ENCODE results near the gene IFT88.

Gene IFT88

DNA sequence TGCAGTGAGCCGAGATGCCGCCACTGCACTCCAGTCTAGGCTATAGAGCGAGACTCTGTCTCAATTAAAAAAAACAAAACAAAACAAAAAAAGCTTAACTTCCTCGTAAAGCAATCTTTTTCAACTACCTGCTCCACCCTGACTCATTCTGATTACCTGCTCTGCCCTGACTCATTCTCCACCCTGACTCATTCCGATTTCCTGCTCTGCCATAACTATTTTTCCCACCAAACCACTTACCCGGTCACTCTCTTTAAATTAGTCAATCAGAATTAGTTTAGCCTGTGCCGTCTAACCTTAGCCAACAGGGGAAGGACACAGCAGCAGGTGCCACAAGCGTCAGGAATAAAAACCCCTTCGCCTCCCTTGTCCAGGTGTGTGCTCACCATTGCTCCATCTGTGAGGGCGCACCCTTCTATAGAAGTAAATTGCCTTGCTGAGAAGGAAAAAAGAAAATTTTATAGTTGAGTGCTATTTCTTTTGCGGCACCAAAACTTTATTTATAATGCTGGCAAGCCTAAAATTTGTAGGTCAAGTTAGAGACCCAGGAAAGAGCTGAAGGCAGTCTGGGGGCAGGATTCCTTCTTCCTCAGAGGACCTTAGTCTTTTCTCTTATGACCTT is 1.7 kb upstream of the IFT88 start:
- no peak for DNase-seq

- DNase-seq: no peak
These were observed 474 bp upstream of the IFT88 start for GRCh38 chr13:20566468-20566897.

DNA sequence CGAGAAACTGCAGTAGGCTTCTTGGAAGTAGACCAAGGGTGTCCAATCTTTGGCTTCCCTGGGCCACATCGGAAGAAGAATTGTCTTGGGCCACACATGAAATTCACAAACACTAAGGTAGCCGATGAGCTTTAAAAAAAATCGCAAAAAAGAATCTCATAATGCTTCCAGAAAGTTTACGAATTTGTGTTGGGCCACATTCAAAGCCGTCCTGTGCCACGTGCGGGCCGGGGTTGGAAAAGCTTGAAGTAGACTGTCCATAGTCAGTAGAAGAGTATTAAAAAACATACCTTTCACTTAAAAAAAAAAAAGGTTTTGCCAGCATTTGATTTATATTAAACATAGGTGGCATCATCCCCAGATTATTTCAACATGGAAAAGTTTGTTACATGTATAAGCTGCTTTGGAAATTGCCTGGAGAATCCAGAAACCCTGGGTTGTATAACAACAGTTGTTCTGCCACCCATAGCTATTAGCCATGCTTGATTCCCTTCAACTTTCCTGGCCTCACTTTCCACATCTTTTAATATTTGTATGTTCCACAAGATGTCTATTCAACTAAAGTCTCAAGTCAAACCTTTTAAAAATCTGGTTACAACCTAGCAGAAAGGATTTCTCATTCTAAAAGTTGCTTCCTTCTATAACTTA is 1.0 kb downstream of the IFT88 start:
- no peak for DNase-seq

GRCh38 chr13:20570517-20570916 is 3.6 kb downstream of the IFT88 start:
- no peak for DNase-seq

- DNase-seq: no peak
These were observed 4.7 kb downstream of the IFT88 start for GRCh38 chr13:20571676-20572075.

DNA sequence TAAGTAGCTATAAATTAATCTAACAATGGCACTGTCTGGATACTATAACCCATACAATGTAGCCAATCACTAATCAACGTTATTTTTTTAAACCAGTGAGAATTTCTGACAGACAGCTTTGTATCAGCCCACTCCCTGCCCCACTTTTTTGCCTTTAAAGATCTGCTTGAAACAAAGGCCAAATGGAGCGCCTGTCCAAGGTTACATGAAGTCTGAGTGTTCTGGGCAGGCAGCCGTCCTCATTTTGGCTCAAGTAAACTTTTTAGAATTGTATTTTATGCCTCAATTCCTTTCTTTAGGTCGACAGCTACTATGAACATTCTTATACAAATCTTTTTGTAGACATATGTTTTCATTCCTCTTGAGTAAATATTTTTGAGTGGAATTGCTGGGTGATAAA is 6.2 kb downstream of the IFT88 start:
- no peak for DNase-seq

GRCh38 chr13:20573636-20574035 is 6.7 kb downstream of the IFT88 start:
- DNase-seq: no peak

GRCh38 chr13:20579191-20579590 is 12.2 kb downstream of the IFT88 start:
- no peak for DNase-seq

- DNase-seq: no peak
These were observed 13.3 kb downstream of the IFT88 start for GRCh38 chr13:20580257-20580656.

- no peak for DNase-seq
These were observed 15.1 kb downstream of the IFT88 start for GRCh38 chr13:20582026-20582425.

DNA sequence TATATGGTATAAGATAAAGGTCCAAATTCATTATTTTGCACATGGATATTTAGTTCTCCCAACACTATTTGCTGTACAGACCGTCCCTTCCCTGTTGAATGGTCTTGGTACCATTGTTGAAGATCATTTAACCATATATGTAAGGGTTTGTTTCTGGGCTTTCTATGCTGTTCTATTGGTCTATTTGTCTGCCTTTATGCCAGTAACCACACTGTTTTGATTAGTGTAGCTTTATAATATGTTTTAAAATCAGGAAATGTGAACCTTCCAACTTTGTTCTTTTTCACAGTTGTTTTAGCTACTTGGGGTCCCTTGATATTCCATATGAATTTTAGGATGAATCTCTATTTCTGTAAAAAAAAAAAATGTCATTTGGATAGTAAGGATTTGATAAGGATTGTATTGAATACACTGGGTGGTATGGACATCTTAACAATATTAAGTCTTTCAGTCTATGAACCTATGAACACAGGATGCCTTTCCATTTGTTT is 16.9 kb downstream of the IFT88 start:
- no peak for DNase-seq

DNA sequence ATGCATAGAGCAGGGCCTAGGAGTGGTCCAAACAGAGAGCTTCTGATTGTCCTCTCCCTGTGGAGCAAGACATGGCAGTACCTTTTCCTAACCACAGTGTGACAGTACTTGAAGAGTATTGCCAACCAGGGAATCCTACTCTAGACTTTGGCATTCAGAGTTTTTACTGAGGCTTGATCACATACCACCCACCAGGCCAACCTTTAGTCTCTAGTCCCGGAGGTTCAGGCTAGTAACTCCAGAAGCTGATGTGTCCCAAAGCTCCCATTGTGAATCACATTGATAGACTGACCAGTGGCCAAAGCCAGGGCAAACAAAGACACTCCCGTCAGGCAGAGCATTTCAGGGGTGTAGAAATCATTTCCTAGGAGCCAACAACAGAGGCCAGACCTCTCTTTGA is 18.4 kb downstream of the IFT88 start:
- no peak for DNase-seq

DNA sequence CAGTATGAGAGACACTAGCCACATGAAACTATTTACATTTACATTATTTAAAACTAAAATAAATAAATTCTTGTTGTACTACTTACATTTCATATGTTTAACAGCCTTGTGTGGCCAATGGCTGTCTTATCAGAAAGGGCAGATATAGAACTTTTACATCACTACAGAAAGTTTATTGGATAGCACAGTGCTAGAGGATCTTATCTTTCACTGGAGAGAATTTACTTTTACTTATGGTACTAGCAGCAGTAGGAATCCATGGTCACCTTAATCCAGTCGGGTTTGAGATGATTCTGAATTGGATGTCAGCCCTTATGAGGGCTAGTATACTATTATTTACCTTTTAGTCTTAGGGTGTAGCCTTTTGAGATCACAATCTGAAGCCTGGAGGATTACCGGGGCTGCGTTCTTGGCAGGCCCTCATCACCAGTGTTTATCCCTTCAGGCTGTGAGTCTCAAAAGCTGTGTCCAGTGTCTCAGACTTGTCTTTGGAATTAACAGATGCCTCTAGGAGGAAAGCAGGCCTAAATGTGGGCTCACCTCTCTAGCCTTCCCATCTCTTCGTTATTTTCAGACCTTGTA is 21.7 kb downstream of the IFT88 start:
- no peak for DNase-seq

GRCh38 chr13:20590561-20590960 is 23.6 kb downstream of the IFT88 start:
- no peak for DNase-seq

- no peak for DNase-seq
These were observed 25.6 kb downstream of the IFT88 start for GRCh38 chr13:20592606-20593005.

- DNase-seq: no peak
These were observed 27.3 kb downstream of the IFT88 start for GRCh38 chr13:20594280-20594679.

- DNase-seq: no peak
These were observed 40.1 kb downstream of the IFT88 start for GRCh38 chr13:20607015-20607414.

DNA sequence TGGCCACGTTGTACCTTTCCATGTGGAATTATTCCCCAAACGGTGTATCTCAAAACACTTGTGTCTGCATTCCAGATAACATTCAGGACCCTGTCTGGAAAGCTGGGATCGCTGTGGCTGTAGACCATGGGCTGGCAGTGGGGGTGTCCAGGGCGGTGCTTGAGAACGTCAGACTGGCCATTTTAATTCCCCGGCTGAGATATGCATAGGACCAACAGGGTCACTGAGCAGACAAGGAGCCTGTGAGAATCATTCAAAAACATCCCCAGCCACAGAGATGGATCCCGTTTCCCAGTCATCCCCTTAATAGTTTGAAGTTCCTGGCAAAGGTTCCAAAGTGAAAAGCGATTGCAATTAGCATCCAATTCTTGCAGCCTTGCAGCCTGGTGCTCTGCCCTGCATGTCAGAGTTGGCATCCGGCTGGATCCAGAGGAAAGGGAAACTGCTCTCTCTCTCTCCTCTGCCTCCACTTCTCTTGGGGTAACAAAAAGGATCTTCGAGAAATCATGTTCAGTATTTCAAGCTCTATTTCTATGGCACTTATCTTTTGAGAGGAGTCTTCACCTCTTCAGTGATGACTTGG is 41.6 kb downstream of the IFT88 start:
- no peak for DNase-seq

- DNase-seq: no peak
These were observed 42.2 kb downstream of the IFT88 start for GRCh38 chr13:20609145-20609544.

GRCh38 chr13:20610006-20610405 is 43.0 kb downstream of the IFT88 start:
- no peak for DNase-seq

GRCh38 chr13:20616059-20616797 is 49.3 kb downstream of the IFT88 start:
- no peak for DNase-seq

DNA sequence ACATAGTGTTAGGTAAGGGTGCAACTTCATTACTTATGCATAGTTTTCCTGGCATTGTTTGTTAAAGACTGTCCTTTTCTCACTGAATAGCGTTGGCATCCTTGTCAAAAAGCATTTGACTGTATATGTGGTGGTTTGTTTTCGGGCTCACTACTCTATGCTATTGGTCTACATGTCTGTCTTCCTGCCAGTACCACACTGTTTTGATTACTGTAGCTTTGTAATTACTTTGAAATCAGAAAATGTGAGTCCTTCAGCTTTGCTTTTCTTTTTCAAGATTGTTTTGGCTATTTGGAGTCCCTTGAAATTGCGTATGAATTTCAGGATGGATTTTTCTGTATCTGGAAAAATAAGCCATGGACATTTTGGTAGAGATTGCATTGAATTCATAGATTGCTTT is 56.0 kb downstream of the IFT88 start:
- DNase-seq: no peak

- no peak for DNase-seq
These were observed 57.3 kb downstream of the IFT88 start for GRCh38 chr13:20624213-20624612.
